OCI-LY1 (cell line): ENCODE results near the gene SP140.

Experiments used
- CTCF ChIP-seq: fragments of 200-600 bp; sonication (generic), shearing (Covaris generic); IDR thresholded peaks from 2 replicates; pipeline ENCODE4 v1.5.1; 2017; ENCODE audit warnings: mild to moderate bottlenecking, antibody characterized with exemption, low read length, moderate library complexity, mixed read lengths
- EZH2 ChIP-seq: fragments of 200-600 bp; sonication (generic), shearing (Covaris generic); IDR thresholded peaks from 2 replicates; pipeline ENCODE4 v1.8.0; 2017; ENCODE audit warnings: borderline replicate concordance, mixed run types, mild to moderate bottlenecking, antibody characterized with exemption, low read length, moderate library complexity, mixed read lengths

GRCh38 chr2:230267059-230267458 lies 41.5 kb downstream of the SP140 start:
- TF ChIP-seq CTCF (no peak), EZH2 (no peak)
